ENCODE measurements around the gene SH3PXD2A. TPM values are rescaled to one million over a fixed set of nuclear protein-coding genes. Genes with fewer than 3 reads are reported as not detected.

The SH3PXD2A gene
- total RNA-seq, 1 experiment from 2014 or later, result 6.3 TPM

DNA sequence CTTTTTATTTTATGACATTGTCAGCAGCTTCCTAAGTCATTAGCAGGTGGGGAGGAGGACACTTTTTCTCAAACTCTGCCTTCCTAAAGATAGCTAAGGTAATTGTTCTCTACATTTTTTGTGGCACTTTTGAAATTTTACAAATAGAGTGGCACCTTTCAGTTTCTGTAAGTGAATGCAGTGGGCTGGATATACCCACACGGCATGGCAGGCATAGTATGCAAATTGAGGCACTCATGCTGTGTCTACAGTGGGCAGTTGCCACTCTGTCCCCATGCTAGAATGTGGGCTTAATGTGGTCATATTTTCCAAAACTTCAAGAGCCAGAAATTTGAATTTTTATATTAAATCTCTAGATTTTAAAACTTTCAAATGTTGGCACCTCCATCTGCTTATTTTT, 12.8 kb upstream of the SH3PXD2A start:
- Mint-ChIP-seq H3K27ac (ENCODE audit: unreplicated experiment) (no peak overlapping the region), H3K9me3 (ENCODE audit: unreplicated experiment) (peaks cover 18% of the 10 kb centered on the region), H3K4me3 (ENCODE audit: unreplicated experiment) (no peak overlapping the region), H3K4me1 (ENCODE audit: low read depth, unreplicated experiment) (peaks cover 12% of the 10 kb centered on the region), H3K27me3 (ENCODE audit: insufficient read depth, unreplicated experiment) (no peaks in the 10 kb centered on the region), H3K36me3 (ENCODE audit: insufficient read depth, unreplicated experiment) (peaks cover 6% of the 10 kb centered on the region)
- H3K9me3 ChIP-seq, result peaks cover 18% of the 10 kb centered on the region
- TF ChIP-seq CTCF (IDR thresholded peaks at IDR 0.05; ENCODE audit: insufficient read depth in 1 of 2, low read depth in 1 of 2, low read length in 1 of 2, severe bottlenecking in 1 of 2, unreplicated experiment in 1 of 2), result no peak
- intact Hi-C loops (cut with micrococcal nuclease; ENCODE audit: unreplicated experiment), result no loop called here
- BruUV-seq (replicated peaks), result no TSS peak
- no peaks in the 10 kb centered on the region for H3K27me3 ChIP-seq (replicated peaks; ENCODE audit: control insufficient read depth, insufficient read depth, low read length)
- DNase-seq, result no peak
- H3K4me1 ChIP-seq, result no peaks in the 10 kb centered on the region
- ChIA-PET CTCF (no interaction called here), POLR2A (interaction anchor here (0.8 kb wide), 1 partner anchor 68 kb away, joined by 3 read pairs; no protein-coding TSS in a partner anchor)
- H3K36me3 ChIP-seq (ENCODE audit: control insufficient read depth, insufficient read depth, low read length), result no peaks in the 10 kb centered on the region
- H3K4me3 ChIP-seq (ENCODE audit: low read depth, low read length), result no peak overlapping the region

DNA sequence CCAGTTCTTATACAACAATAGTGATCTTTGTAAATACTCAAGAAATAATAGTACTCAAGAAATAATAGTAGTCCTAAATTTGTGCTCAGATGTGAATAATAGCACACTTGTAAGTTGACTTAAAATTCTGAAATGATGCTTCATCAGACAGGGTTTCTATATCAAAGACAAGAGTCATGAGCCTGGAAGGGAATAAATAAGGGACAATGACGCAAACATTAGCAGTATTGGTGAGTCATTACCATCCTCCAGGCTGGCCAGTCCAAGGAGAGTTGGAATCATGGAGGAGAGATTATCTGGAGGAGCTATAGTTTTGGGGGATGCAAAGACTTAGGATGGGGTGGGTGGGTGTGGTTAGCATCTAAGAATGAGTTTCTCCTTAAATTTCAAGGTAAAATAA, 6.1 kb upstream of the SH3PXD2A start:
- no peaks in the 10 kb centered on the region for H3K27me3 Mint-ChIP-seq (ENCODE audit: insufficient read depth, unreplicated experiment)
- H3K9me3 Mint-ChIP-seq (ENCODE audit: unreplicated experiment), result peaks cover 18% of the 10 kb centered on the region
- TF ChIP-seq CTCF (IDR thresholded peaks at IDR 0.05; ENCODE audit: insufficient read depth in 1 of 2, low read depth in 1 of 2, low read length in 1 of 2, severe bottlenecking in 1 of 2, unreplicated experiment in 1 of 2), result no peak
- no peaks in the 10 kb centered on the region for H3K4me1 Mint-ChIP-seq (ENCODE audit: low read depth, unreplicated experiment)
- H3K27me3 ChIP-seq (replicated peaks; ENCODE audit: control insufficient read depth, insufficient read depth, low read length), result no peaks in the 10 kb centered on the region
- no peaks in the 10 kb centered on the region for H3K36me3 Mint-ChIP-seq (ENCODE audit: insufficient read depth, unreplicated experiment)
- H3K4me1 ChIP-seq, result no peaks in the 10 kb centered on the region
- POLR2A ChIA-PET, result no interaction called here
- no peaks in the 10 kb centered on the region for H3K36me3 ChIP-seq (ENCODE audit: control insufficient read depth, insufficient read depth, low read length)
- DNase-seq, result no peak
- CTCF ChIA-PET, result interaction anchor here (0.7 kb wide), 1 partner anchor 32 kb away, joined by 3 read pairs; no protein-coding TSS in a partner anchor
- H3K4me3 Mint-ChIP-seq (ENCODE audit: unreplicated experiment), result no peak overlapping the region
- H3K9me3 ChIP-seq, result peaks cover 18% of the 10 kb centered on the region
- BruUV-seq (replicated peaks), result no TSS peak
- H3K4me3 ChIP-seq (ENCODE audit: low read depth, low read length), result no peak overlapping the region
- H3K27ac Mint-ChIP-seq (ENCODE audit: unreplicated experiment), result no peak overlapping the region
- intact Hi-C loops (cut with micrococcal nuclease; ENCODE audit: unreplicated experiment), result no loop called here

DNA sequence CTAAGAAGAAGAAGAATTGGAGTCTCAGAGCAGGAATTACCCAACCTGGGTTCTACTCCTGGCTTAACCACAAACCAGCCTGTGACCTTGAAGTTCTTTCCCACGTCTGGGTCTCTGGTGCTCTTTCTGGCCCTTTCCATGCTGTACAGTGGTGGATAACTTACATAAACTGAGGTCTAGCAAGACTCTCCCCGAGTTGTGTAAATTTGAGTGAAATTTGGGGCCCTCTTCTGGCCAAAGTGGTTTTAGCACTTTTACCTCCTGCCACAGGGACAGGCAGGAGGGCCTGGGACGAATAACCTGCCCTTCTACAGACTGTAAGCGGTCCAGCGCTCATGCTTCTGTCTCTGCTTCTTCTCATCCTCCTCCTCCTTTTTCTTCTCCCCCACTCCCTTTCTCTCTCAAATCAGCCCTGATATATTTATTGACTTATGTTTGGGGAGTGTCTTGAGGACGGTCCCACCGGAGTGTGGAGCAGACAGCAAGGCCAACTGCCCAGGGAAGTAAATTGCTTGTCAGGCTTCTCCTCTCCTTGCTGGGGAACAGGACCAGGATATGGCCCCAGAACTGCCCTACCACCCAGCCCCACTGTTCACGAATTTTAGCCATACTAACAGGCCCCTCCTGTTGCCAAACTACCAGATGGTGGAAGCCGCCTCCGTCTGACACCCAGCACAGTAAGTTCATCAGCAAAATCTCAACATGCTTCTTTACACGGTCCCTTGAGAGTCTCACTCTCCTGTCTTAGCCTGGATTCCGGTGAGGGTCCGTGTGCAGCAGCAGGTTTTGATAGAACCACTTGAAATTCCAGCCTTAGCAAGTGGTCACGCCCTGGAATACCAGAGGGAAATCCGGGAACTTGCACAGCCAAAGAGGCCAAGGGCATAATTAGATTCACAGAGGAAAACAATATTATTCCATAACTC, 4.0 kb upstream of the SH3PXD2A start:
- Mint-ChIP-seq H3K9me3 (ENCODE audit: unreplicated experiment) (peaks cover 5% of the 10 kb centered on the region), H3K27me3 (ENCODE audit: insufficient read depth, unreplicated experiment) (no peaks in the 10 kb centered on the region), H3K27ac (ENCODE audit: unreplicated experiment) (no peak overlapping the region), H3K4me1 (ENCODE audit: low read depth, unreplicated experiment) (peaks cover 2% of the 10 kb centered on the region), H3K36me3 (ENCODE audit: insufficient read depth, unreplicated experiment) (no peaks in the 10 kb centered on the region), H3K4me3 (ENCODE audit: unreplicated experiment) (no peak overlapping the region)
- DNase-seq, result peak; percentile 62 to 79
- H3K36me3 ChIP-seq (ENCODE audit: control insufficient read depth, insufficient read depth, low read length), result no peaks in the 10 kb centered on the region
- no peaks in the 10 kb centered on the region for H3K27me3 ChIP-seq (replicated peaks; ENCODE audit: control insufficient read depth, insufficient read depth, low read length)
- H3K4me3 ChIP-seq (ENCODE audit: low read depth, low read length), result no peak overlapping the region
- POLR2A ChIA-PET, result no interaction called here
- peaks cover 6% of the 10 kb centered on the region for H3K4me1 ChIP-seq
- peak; percentile 71 to 82 for TF ChIP-seq CTCF (IDR thresholded peaks at IDR 0.05; ENCODE audit: insufficient read depth in 1 of 2, low read depth in 1 of 2, low read length in 1 of 2, severe bottlenecking in 1 of 2, unreplicated experiment in 1 of 2)
- intact Hi-C loops (cut with micrococcal nuclease; ENCODE audit: unreplicated experiment), result loop anchor here (1.0 to 10.0 kb wide), 6 partner anchors 25 to 265 kb away; no protein-coding TSS in a partner anchor
- CTCF ChIA-PET, result no interaction called here
- 0 out of 2 replicates have a peak, but pooled peaks cover 6% of the 10 kb centered on the region for H3K9me3 ChIP-seq
- no TSS peak for BruUV-seq (replicated peaks)

Data from Caco-2 (cell line).